Measurements from ENCODE around the gene RASAL1.
"Not testable (repeated sequence)": the region's sequence is repeated elsewhere in the genome, so short reads cannot be mapped to it uniquely, and the experiment has no call there.

Gene RASAL1

GRCh38 chr12:113142173-113142885, 6.8 kb upstream of the RASAL1 start:
- no peak for DNase-seq
- TF ChIP-seq CTCF (IDR thresholded peaks at IDR 0.05; ENCODE audit: low read depth, low read length, missing control alignments), result no peak
- Histone ChIP-seq H3K36me3 (replicated peaks) (no peaks in the 10 kb centered on the region), H3K4me3 (ENCODE audit: low read depth, low read length) (no peak overlapping the region), H3K27ac (no peak overlapping the region), H3K27me3 (replicated peaks) (no peaks in the 10 kb centered on the region)
- in situ Hi-C loops (cut with HindIII; ENCODE audit: low pct_ligation_motif_present, low sequenced_read_pairs), result no loop called here

- H3K27me3 ChIP-seq (replicated peaks); H3K36me3 ChIP-seq (replicated peaks); DNase-seq; H3K4me3 ChIP-seq (ENCODE audit: low read depth, low read length); in situ Hi-C loops (cut with HindIII; ENCODE audit: low pct_ligation_motif_present, low sequenced_read_pairs); H3K27ac ChIP-seq: not testable (repeated sequence)
These were observed 6.2 kb upstream of the RASAL1 start for GRCh38 chr12:113141716-113142115.

- Histone ChIP-seq H3K27me3 (replicated peaks) (peaks cover 2% of the 10 kb centered on the region), H3K36me3 (replicated peaks) (no peaks in the 10 kb centered on the region), H3K4me3 (ENCODE audit: low read depth, low read length) (no peak overlapping the region), H3K27ac (no peak overlapping the region)
- in situ Hi-C loops (cut with HindIII; ENCODE audit: low pct_ligation_motif_present, low sequenced_read_pairs), result no loop called here
- TF ChIP-seq CTCF (IDR thresholded peaks at IDR 0.05; ENCODE audit: low read depth, low read length, missing control alignments), result no peak
- no peak for DNase-seq
These were observed 5.1 kb upstream of the RASAL1 start for GRCh38 chr12:113140706-113141105.

- no peak for TF ChIP-seq CTCF (IDR thresholded peaks at IDR 0.05; ENCODE audit: low read depth, low read length, missing control alignments)
- peaks cover 2% of the 10 kb centered on the region for H3K27me3 ChIP-seq (replicated peaks)
- in situ Hi-C loops (cut with HindIII; ENCODE audit: low pct_ligation_motif_present, low sequenced_read_pairs), result no loop called here
- no peak overlapping the region for H3K4me3 ChIP-seq (ENCODE audit: low read depth, low read length)
- H3K27ac ChIP-seq, result no peak overlapping the region
- DNase-seq, result no peak
- no peaks in the 10 kb centered on the region for H3K36me3 ChIP-seq (replicated peaks)
These were observed 3.3 kb upstream of the RASAL1 start for GRCh38 chr12:113138826-113139225.

GRCh38 chr12:113137861-113138783, 2.6 kb upstream of the RASAL1 start:
- H3K36me3 ChIP-seq (replicated peaks), result no peaks in the 10 kb centered on the region
- no peak for DNase-seq
- TF ChIP-seq CTCF (IDR thresholded peaks at IDR 0.05; ENCODE audit: low read depth, low read length, missing control alignments), result no peak
- no peak overlapping the region for H3K27ac ChIP-seq
- in situ Hi-C loops (cut with HindIII; ENCODE audit: low pct_ligation_motif_present, low sequenced_read_pairs), result no loop called here
- peaks cover 2% of the 10 kb centered on the region for H3K27me3 ChIP-seq (replicated peaks)
- H3K4me3 ChIP-seq (ENCODE audit: low read depth, low read length), result no peak overlapping the region

GRCh38 chr12:113136990-113137511, 1.5 kb upstream of the RASAL1 start:
- TF ChIP-seq CTCF (IDR thresholded peaks at IDR 0.05; ENCODE audit: low read depth, low read length, missing control alignments), result no peak
- peaks cover 2% of the 10 kb centered on the region for H3K27me3 ChIP-seq (replicated peaks)
- no peak for DNase-seq

More at GRCh38 chr12:113136990-113137511, 1.5 kb upstream of the RASAL1 start:
- no peaks in the 10 kb centered on the region for H3K36me3 ChIP-seq (replicated peaks)
- H3K27ac ChIP-seq, result no peak overlapping the region
- in situ Hi-C loops (cut with HindIII; ENCODE audit: low pct_ligation_motif_present, low sequenced_read_pairs), result no loop called here
- no peak overlapping the region for H3K4me3 ChIP-seq (ENCODE audit: low read depth, low read length)
